ENCODE measurements around the gene SRD5A1.

The SRD5A1 gene

DNA sequence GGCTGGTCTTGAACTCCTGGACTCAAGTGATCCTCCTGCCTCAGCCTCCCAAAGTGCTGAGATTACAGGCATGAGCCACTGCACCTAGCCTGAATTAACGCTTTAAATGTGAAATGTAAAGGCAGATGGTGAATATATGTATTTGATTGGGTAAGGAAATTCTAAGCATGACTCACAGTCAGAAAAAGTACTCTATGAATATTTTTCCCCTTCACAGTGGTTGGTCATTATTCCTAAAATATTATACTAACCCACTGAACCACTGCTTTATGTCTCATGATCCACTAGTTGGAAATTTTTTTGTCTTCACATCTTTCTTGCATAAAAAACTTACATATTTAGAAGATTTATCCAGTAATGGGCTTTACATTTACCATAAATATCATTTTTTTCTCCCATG, 65.5 kb downstream of the SRD5A1 start:
- Histone ChIP-seq H3K27me3 (ENCODE audit: insufficient read depth, insufficient read length) (no peaks in the 10 kb centered on the region), H3K9ac (ENCODE audit: insufficient read length, low read depth) (no peak overlapping the region), H3K36me3 (ENCODE audit: insufficient read depth, insufficient read length, low read length) (no peaks in the 10 kb centered on the region), H3K4me3 (ENCODE audit: insufficient read length, low read depth) (no peak overlapping the region), H3K9me3 (ENCODE audit: insufficient read depth, low read length) (no peaks in the 10 kb centered on the region), H3K4me1 (ENCODE audit: insufficient read depth, insufficient read length) (peaks cover 9% of the 10 kb centered on the region)
- TF ChIP-seq YY1 (IDR thresholded peaks at IDR 0.05; ENCODE audit: insufficient read depth, insufficient read length) (no peak), ZNF274 (IDR thresholded peaks at IDR 0.05; ENCODE audit: low read depth, low read length) (no peak), SUZ12 (IDR thresholded peaks at IDR 0.05; ENCODE audit: extremely low read depth, insufficient read depth, insufficient read length) (no peak)
- DNase-seq (ENCODE audit: low read depth, low spot score): no peak

DNA sequence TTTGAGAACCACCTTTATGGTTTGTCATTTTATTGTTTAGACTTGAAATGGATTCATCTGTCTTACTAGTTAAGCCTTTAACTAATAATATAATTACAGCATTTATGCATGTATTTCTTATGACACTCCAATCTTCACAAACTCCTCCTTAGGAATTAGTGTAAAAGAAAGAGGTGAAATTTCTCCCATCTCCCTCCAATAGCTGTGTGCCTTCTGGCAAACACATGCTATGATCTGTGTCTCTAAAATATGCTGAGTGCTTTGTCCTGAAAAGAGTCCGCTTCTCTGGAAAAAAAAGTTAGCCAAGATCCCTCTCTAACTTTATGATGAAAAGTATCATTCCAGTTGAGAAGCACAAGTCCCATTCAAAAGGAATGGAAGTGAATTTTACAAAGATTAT, 66.1 kb downstream of the SRD5A1 start:
- H3K9me3 ChIP-seq (ENCODE audit: insufficient read depth, low read length): no peaks in the 10 kb centered on the region
- no peaks in the 10 kb centered on the region for H3K36me3 ChIP-seq (ENCODE audit: insufficient read depth, insufficient read length, low read length)
- H3K4me1 ChIP-seq (ENCODE audit: insufficient read depth, insufficient read length): peaks cover 9% of the 10 kb centered on the region
- no peaks in the 10 kb centered on the region for H3K27me3 ChIP-seq (ENCODE audit: insufficient read depth, insufficient read length)
- no peak for DNase-seq (ENCODE audit: low read depth, low spot score)
- no peak overlapping the region for H3K9ac ChIP-seq (ENCODE audit: insufficient read length, low read depth)
- H3K4me3 ChIP-seq (ENCODE audit: insufficient read length, low read depth): no peak overlapping the region
- TF ChIP-seq SUZ12 (IDR thresholded peaks at IDR 0.05; ENCODE audit: extremely low read depth, insufficient read depth, insufficient read length): no peak
- TF ChIP-seq ZNF274 (IDR thresholded peaks at IDR 0.05; ENCODE audit: low read depth, low read length): no peak
- TF ChIP-seq YY1 (IDR thresholded peaks at IDR 0.05; ENCODE audit: insufficient read depth, insufficient read length): no peak

DNA sequence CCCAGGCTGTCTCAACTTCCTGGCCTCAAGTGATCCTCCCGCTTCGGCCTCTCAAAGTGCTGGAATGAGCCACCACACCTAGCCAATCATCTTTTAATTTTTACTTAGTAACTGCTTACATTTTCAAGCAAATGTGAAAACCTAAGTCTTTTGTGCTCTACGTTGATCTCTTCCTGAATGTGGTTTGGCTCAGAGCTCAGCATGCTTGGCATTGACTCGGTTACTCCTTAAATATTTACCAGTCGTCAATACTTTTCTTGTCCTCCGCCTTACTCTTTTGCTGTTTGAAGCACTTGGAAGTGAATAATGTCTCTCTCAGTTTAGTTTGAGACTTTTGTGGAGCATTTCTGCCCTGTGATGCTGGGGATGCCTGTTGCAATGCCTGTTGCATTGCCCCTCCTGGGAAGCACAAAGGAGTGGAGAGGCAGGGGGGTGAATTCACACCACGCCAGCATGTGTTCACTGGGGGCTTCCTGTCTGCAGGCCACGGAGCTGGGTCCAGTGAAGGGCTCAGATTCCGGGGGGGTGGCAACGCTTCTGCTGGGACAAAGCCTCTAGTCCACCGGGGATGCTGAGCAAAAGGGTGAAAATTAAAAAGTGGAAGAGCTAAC, 66.9 kb downstream of the SRD5A1 start:
- no peak for TF ChIP-seq YY1 (IDR thresholded peaks at IDR 0.05; ENCODE audit: insufficient read depth, insufficient read length)
- no peak for TF ChIP-seq SUZ12 (IDR thresholded peaks at IDR 0.05; ENCODE audit: extremely low read depth, insufficient read depth, insufficient read length)
- no peak for TF ChIP-seq ZNF274 (IDR thresholded peaks at IDR 0.05; ENCODE audit: low read depth, low read length)
- no peak overlapping the region for H3K4me3 ChIP-seq (ENCODE audit: insufficient read length, low read depth)
- peaks cover 11% of the 10 kb centered on the region for H3K4me1 ChIP-seq (ENCODE audit: insufficient read depth, insufficient read length)
- H3K27me3 ChIP-seq (ENCODE audit: insufficient read depth, insufficient read length): no peaks in the 10 kb centered on the region
- no peak for DNase-seq (ENCODE audit: low read depth, low spot score)
- no peaks in the 10 kb centered on the region for H3K36me3 ChIP-seq (ENCODE audit: insufficient read depth, insufficient read length, low read length)
- H3K9me3 ChIP-seq (ENCODE audit: insufficient read depth, low read length): no peaks in the 10 kb centered on the region
- no peak overlapping the region for H3K9ac ChIP-seq (ENCODE audit: insufficient read length, low read depth)

DNA sequence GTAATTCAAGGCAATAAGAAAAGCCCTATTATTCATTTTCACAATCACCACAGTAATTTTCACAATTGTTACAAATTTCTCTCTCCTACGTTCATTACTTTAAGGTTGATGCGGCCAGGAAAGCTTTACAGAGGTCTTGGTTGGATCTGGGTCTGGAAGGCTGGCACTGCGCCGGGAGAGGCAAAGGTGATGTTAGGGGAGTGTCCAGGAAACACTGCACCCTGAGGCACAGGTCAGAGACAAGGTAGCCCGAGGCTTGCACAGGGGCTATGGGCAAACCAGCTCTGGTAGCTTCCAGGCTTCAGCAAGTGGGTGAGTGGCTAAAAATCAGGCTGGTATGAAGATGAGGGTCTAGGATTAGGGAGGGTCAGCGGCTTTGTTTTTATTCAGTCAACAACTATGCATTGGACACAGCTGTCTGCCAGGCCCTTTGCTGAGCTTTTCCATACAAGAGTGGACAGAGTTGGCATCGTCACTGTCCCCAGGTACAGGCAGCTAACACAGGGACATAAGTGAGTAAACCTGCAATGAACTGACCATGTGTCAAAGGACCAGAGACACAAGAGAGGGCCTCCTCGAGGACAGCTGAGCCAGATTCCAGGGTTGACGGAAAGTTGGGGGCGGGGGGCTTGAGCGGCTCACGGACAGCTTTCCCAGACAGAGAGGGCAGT, 67.6 kb downstream of the SRD5A1 start:
- no peak for TF ChIP-seq YY1 (IDR thresholded peaks at IDR 0.05; ENCODE audit: insufficient read depth, insufficient read length)
- no peak for TF ChIP-seq ZNF274 (IDR thresholded peaks at IDR 0.05; ENCODE audit: low read depth, low read length)
- no peak for TF ChIP-seq SUZ12 (IDR thresholded peaks at IDR 0.05; ENCODE audit: extremely low read depth, insufficient read depth, insufficient read length)
- no peaks in the 10 kb centered on the region for H3K9me3 ChIP-seq (ENCODE audit: insufficient read depth, low read length)
- H3K9ac ChIP-seq (ENCODE audit: insufficient read length, low read depth): no peak overlapping the region
- peaks cover 11% of the 10 kb centered on the region for H3K4me1 ChIP-seq (ENCODE audit: insufficient read depth, insufficient read length)
- no peaks in the 10 kb centered on the region for H3K27me3 ChIP-seq (ENCODE audit: insufficient read depth, insufficient read length)
- no peaks in the 10 kb centered on the region for H3K36me3 ChIP-seq (ENCODE audit: insufficient read depth, insufficient read length, low read length)
- no peak overlapping the region for H3K4me3 ChIP-seq (ENCODE audit: insufficient read length, low read depth)
- DNase-seq (ENCODE audit: low read depth, low spot score): no peak

DNA sequence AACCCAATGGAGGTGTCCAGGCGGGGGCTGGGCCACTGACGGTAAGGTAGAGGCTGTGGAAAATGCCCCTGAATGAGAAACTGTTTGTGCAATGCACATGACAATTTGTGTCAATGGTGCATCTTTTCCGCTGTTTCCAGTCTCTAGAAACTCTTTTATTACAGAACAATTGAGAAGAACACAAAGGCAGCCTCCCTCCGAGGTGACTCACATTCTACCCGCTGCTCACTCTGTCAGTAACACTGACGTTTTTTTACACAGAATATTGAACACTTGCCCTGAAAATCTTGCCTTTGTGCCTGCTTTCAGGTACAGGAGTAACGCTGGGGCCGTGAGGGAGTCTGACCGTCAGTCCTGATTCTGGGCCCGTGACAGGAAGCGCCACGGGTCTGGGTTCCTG, 68.3 kb downstream of the SRD5A1 start:
- Histone ChIP-seq H3K9me3 (ENCODE audit: insufficient read depth, low read length) (no peaks in the 10 kb centered on the region), H3K27me3 (ENCODE audit: insufficient read depth, insufficient read length) (no peaks in the 10 kb centered on the region), H3K36me3 (ENCODE audit: insufficient read depth, insufficient read length, low read length) (no peaks in the 10 kb centered on the region), H3K9ac (ENCODE audit: insufficient read length, low read depth) (no peak overlapping the region), H3K4me1 (ENCODE audit: insufficient read depth, insufficient read length) (peaks cover 11% of the 10 kb centered on the region), H3K4me3 (ENCODE audit: insufficient read length, low read depth) (no peak overlapping the region)
- no peak for DNase-seq (ENCODE audit: low read depth, low spot score)
- no peak for TF ChIP-seq SUZ12 (IDR thresholded peaks at IDR 0.05; ENCODE audit: extremely low read depth, insufficient read depth, insufficient read length)
- no peak for TF ChIP-seq ZNF274 (IDR thresholded peaks at IDR 0.05; ENCODE audit: low read depth, low read length)
- no peak for TF ChIP-seq YY1 (IDR thresholded peaks at IDR 0.05; ENCODE audit: insufficient read depth, insufficient read length)

DNA sequence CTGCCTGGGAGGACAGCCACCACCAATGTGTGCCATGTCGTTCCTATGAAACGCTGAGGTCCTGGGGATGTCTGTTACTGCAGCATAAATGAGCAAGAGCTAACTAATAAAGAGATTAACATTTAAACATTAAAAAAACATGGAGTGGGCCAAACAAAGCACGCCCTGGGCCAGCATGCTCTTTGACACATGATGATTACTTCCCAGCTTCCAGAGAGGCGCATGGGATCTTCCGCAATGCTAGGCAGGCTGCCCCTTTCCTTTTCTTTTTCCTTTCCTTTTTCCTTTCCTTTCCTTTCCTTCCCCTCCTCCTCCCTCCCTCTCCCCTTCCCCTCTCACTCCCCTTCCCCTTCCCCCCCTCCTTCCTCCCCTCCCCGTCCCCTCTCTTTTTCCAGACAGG, 69.4 kb downstream of the SRD5A1 start:
- no peak overlapping the region for H3K9ac ChIP-seq (ENCODE audit: insufficient read length, low read depth)
- no peak for TF ChIP-seq ZNF274 (IDR thresholded peaks at IDR 0.05; ENCODE audit: low read depth, low read length)
- no peak for TF ChIP-seq YY1 (IDR thresholded peaks at IDR 0.05; ENCODE audit: insufficient read depth, insufficient read length)
- TF ChIP-seq SUZ12 (IDR thresholded peaks at IDR 0.05; ENCODE audit: extremely low read depth, insufficient read depth, insufficient read length): no peak
- H3K4me3 ChIP-seq (ENCODE audit: insufficient read length, low read depth): no peak overlapping the region
- peaks cover 11% of the 10 kb centered on the region for H3K4me1 ChIP-seq (ENCODE audit: insufficient read depth, insufficient read length)
- no peaks in the 10 kb centered on the region for H3K27me3 ChIP-seq (ENCODE audit: insufficient read depth, insufficient read length)
- no peaks in the 10 kb centered on the region for H3K36me3 ChIP-seq (ENCODE audit: insufficient read depth, insufficient read length, low read length)
- no peaks in the 10 kb centered on the region for H3K9me3 ChIP-seq (ENCODE audit: insufficient read depth, low read length)
- no peak for DNase-seq (ENCODE audit: low read depth, low spot score)

DNA sequence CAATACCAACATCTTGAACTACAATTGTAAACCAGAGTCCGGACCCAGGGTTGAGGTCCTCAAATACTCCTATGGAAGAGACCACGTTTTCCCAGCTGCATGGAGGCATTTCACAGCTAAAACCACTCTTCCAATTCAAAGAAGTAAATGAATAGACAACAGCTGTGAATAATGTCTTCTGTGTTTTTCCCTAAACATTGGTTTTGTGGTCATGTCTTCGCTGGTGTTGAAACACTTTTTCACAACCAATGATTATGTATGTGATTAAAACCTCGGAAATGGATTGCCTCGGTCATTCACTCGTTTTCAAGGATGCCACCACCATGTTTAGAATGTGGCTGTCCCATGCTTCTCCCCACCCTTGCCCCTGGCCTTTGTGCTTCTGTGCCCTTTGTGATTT, 70.6 kb downstream of the SRD5A1 start:
- no peak overlapping the region for H3K9ac ChIP-seq (ENCODE audit: insufficient read length, low read depth)
- no peaks in the 10 kb centered on the region for H3K27me3 ChIP-seq (ENCODE audit: insufficient read depth, insufficient read length)
- TF ChIP-seq ZNF274 (IDR thresholded peaks at IDR 0.05; ENCODE audit: low read depth, low read length): no peak
- H3K4me1 ChIP-seq (ENCODE audit: insufficient read depth, insufficient read length): peaks cover 11% of the 10 kb centered on the region
- H3K36me3 ChIP-seq (ENCODE audit: insufficient read depth, insufficient read length, low read length): no peaks in the 10 kb centered on the region
- no peaks in the 10 kb centered on the region for H3K9me3 ChIP-seq (ENCODE audit: insufficient read depth, low read length)
- no peak overlapping the region for H3K4me3 ChIP-seq (ENCODE audit: insufficient read length, low read depth)
- DNase-seq (ENCODE audit: low read depth, low spot score): no peak
